Measurements from ENCODE around the gene CSRP2. TPM values are rescaled to one million over a fixed set of nuclear protein-coding genes. Genes with fewer than 3 reads are reported as not detected.

The CSRP2 gene
- polyA plus RNA-seq, 3 donors from 2014 or later = 0.56 to 0.61 TPM; not detected in 1

DNA sequence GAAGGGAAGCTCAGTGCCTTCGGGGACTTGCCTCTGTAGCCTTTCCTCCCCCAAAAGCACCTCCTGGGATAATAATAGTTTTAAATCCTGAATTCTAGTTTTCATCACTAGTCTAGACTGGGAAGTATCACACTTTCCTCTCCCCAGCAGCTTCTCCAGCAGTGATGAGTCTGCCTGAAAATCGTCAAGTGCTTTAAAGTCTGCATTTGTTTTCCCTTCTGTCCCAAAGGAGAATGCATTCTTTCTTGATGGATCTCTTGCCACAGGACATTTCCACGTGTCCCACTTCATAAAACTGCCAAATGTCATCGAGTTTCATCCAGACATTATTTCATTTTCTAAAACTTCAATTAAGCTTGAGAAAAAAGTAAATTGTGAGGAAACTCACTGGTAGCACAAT lies 15.0 kb downstream of the CSRP2 start:
- H3K4me1 Mint-ChIP-seq = peaks cover 5 to 7% of the 10 kb centered on the region in 2 donors
- H3K27me3 Mint-ChIP-seq (ENCODE audit: low read depth in 3 of 3) = peaks cover 0 to 13% (median 0%) of the 10 kb centered on the region in 3 donors
- H3K36me3 Mint-ChIP-seq = peaks cover 0 to 5% (median 0%) of the 10 kb centered on the region in 3 donors
- H3K9me3 Mint-ChIP-seq = no peaks in the 10 kb centered on the region
- DNase-seq = no peak
- no peak overlapping the region for H3K27ac Mint-ChIP-seq
- no peak overlapping the region for H3K4me3 Mint-ChIP-seq

DNA sequence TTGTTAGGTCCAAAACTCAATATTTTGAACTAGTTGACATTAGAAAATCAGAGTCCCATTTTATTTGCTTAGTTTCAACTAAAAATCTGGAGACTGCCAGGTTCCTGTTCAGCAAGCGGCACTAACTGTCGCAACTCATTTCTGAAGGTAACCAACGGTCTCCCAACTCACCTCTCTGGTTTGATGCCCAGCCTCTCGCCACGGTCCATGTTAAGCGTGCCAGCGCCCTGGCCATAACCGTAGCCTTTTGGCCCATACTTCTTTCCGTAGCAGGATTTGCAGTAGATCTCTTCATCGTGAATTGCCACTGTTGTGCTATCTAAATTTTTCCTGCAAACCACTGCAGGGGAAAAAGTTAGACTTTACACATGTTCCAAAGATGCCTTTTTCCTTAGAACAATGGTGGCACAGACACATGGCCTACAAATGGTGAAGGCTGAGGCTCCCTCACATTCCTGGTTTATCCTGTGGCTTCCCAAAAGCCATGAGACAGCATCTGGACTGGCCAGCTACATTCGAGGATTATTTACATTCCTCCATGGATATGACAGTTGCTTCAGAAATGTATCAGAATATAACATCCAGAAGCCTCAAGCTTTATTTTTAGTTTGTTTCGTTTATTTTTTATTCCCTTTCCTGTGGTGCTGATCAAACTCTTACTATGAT lies 15.7 kb downstream of the CSRP2 start:
- peaks cover 5 to 7% of the 10 kb centered on the region in 2 donors for H3K4me1 Mint-ChIP-seq
- no peak for DNase-seq
- H3K9me3 Mint-ChIP-seq = no peaks in the 10 kb centered on the region
- peaks cover 0 to 13% (median 0%) of the 10 kb centered on the region in 3 donors for H3K27me3 Mint-ChIP-seq (ENCODE audit: low read depth in 3 of 3)
- H3K4me3 Mint-ChIP-seq = no peak overlapping the region
- H3K36me3 Mint-ChIP-seq = peaks cover 0 to 5% (median 0%) of the 10 kb centered on the region in 3 donors
- no peak overlapping the region for H3K27ac Mint-ChIP-seq

DNA sequence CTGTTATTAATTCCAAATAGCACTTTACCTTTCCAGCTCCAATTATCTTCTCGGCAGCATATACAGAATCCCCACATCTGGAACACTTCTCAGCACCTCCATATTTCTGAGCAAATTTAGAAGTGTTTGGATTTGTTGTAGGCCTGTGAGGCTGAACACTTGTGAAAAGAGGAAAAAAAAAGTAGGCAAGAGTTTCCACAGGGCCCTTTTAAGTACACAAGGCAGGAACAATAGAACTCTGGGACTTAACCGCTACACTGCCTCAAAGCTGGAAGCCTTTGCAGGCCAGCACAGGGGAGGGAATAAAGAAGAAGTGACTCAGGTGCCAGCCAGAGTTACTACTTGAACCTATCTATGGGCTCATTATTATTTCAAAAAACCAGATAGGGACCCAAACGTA lies 18.6 kb downstream of the CSRP2 start:
- Mint-ChIP-seq H3K9me3 (no peaks in the 10 kb centered on the region), H3K36me3 (peaks cover 8 to 20% (median 14%) of the 10 kb centered on the region in 3 donors), H3K27me3 (ENCODE audit: low read depth in 3 of 3) (peaks cover 0 to 2% (median 0%) of the 10 kb centered on the region in 3 donors), H3K27ac (no peak overlapping the region), H3K4me1 (peaks cover 0 to under 1% of the 10 kb centered on the region in 2 donors), H3K4me3 (no peak overlapping the region)
- DNase-seq = no peak

DNA sequence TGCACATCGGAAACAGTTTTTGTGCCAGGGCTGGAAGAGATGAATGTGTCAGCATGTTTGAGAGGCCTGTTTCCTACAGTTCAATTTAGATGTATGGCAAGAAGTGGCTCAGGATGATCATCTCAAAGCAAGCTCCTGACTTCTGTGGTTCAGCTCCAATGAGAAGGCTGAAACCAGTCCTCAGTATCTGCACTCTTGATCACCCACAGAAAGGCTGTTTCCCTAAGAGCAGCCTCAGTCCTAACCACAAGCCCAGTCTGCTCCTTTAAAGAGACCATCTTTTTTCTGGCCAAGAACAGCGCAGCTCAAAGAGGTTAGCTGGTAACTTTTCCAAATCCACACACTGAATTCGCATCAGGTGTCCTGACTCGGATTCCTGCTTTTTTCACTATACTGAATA lies 19.2 kb downstream of the CSRP2 start:
- Mint-ChIP-seq H3K9me3 (peaks cover 0 to 3% (median 0%) of the 10 kb centered on the region in 6 donors), H3K36me3 (peaks cover 12 to 26% (median 20%) of the 10 kb centered on the region in 3 donors), H3K4me3 (no peak overlapping the region), H3K27ac (no peak overlapping the region), H3K27me3 (ENCODE audit: low read depth in 3 of 3) (peaks cover 0 to 2% (median 0%) of the 10 kb centered on the region in 3 donors), H3K4me1 (no peaks in the 10 kb centered on the region)
- no peak for DNase-seq

DNA sequence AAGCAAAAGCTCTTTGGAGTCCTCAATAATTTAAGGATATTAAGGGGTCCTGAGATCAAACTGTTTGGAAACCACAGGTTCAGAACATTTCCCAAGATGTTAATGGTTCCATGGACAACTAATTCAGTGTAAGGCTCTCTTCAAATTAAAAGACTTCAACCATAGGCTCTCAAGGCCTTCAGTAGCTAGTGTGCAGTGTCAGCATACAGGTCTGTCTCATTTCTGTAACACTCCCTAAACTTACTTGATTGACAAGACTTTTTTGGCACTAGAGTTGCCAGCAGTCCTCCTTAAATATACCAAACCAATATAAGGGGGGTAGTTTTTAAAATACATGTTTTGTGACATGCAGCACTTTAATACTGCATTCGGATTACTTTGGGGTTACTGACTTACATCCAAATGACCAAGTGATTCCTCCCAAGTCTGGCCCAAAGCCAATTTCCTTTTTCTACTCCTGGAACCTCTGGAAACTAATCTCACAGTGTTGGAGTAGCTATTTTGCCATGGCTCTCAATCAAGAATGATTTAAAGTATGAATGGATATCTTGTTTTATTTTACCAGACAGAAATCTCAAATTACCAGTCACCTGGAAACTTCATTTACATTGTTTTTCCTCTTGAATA lies 22.7 kb downstream of the CSRP2 start:
- DNase-seq = no peak
- no peaks in the 10 kb centered on the region for H3K27me3 Mint-ChIP-seq (ENCODE audit: low read depth in 3 of 3)
- H3K27ac Mint-ChIP-seq = no peak overlapping the region
- H3K4me1 Mint-ChIP-seq = no peaks in the 10 kb centered on the region
- H3K36me3 Mint-ChIP-seq = peaks cover 27 to 39% (median 30%) of the 10 kb centered on the region in 3 donors
- H3K9me3 Mint-ChIP-seq = peaks cover 0 to 3% (median 0%) of the 10 kb centered on the region in 6 donors
- no peak overlapping the region for H3K4me3 Mint-ChIP-seq

DNA sequence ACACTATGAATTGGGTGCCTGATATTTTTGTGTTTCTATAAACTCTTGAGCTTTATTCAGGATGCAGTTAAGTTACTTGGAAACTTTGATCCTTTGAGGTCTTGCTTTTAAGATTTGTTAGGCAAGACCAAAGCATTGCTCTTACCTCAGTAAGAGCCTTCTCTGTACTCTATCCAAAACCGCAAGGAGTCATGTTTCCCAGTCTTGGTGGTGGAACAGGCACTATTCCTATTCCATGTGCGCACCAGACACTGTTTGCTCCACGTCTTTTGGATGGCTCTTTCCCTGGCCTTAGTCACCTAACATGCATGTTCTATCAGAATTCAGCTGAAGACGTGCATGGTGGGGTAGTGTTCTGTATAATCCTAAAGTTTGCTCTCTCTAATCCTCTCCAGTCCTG lies 23.5 kb downstream of the CSRP2 start:
- no peak for DNase-seq
- no peak overlapping the region for H3K4me3 Mint-ChIP-seq
- peaks cover 35 to 46% (median 35%) of the 10 kb centered on the region in 3 donors for H3K36me3 Mint-ChIP-seq
- no peaks in the 10 kb centered on the region for H3K27me3 Mint-ChIP-seq (ENCODE audit: low read depth in 3 of 3)
- no peaks in the 10 kb centered on the region for H3K4me1 Mint-ChIP-seq
- peaks cover 0 to 3% (median 0%) of the 10 kb centered on the region in 6 donors for H3K9me3 Mint-ChIP-seq
- H3K27ac Mint-ChIP-seq = no peak overlapping the region

DNA sequence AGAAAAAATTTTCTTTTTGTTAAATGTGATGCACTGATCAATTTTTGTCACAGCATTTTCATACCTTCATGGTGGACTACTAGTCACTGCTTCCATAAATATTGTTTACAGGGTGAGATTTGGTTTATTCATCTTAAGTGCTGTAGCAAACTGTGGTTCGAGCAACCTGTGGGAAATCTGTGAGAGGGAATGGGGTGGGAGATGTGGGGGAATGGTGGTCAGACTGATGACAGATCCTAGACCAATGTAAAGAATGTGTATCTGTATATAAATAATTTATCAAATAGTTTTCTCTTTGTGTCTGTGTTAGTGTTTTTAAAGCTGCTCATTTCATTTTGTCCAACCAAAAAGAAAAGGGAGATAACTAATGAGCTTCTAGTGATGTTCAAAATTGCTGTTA lies 26.7 kb downstream of the CSRP2 start:
- H3K27ac Mint-ChIP-seq = peak overlapping the region in 1 of 6 donors; percentile 8
- no peaks in the 10 kb centered on the region for H3K4me1 Mint-ChIP-seq
- H3K36me3 Mint-ChIP-seq = peaks cover 37 to 57% (median 50%) of the 10 kb centered on the region in 3 donors
- H3K27me3 Mint-ChIP-seq (ENCODE audit: low read depth in 3 of 3) = no peaks in the 10 kb centered on the region
- no peak overlapping the region for H3K4me3 Mint-ChIP-seq
- DNase-seq = no peak
- peaks cover 0 to 3% (median 0%) of the 10 kb centered on the region in 6 donors for H3K9me3 Mint-ChIP-seq

DNA sequence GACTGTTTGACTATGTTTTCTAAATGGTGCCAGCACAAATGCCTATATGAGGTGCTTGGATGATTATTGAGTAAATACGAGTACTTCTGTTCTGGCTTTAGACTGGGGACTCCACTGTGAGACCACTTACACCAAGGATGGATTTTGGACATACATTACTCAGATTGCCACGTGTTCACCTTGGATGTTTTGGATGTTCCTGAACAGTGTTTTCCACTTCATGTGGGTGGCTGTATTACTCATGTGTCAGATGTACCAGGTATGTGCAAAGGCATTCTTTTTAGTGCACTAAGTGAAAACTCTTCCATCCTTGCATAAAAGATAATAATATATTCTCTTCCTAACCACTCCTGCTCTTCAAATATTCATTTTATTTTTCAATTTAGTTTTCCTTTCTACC lies 30.7 kb downstream of the CSRP2 start:
- no peak for DNase-seq
- no peak overlapping the region for H3K4me3 Mint-ChIP-seq
- H3K27me3 Mint-ChIP-seq (ENCODE audit: low read depth in 3 of 3) = no peaks in the 10 kb centered on the region
- no peaks in the 10 kb centered on the region for H3K9me3 Mint-ChIP-seq
- H3K4me1 Mint-ChIP-seq = no peaks in the 10 kb centered on the region
- H3K27ac Mint-ChIP-seq = no peak overlapping the region
- peaks cover 36 to 46% (median 37%) of the 10 kb centered on the region in 3 donors for H3K36me3 Mint-ChIP-seq

DNA sequence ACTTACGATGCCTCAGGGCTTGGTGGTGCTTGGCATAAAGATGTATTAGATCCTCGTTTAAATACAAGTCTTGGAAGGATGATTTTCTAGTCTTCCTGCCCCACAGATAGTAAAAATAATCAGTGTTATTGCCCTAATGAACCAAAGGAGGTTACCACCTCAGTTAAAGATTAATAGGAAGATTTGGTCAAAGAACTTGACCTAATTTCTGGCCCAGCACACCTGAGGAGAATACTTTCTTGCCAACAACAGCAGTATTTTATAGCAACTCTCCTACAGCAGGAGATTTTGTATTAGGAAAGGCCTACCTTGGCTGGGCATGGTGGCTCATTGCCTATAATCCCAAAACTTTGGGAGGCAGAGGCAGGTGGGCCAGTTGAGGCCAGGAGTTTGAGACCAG lies 31.6 kb downstream of the CSRP2 start:
- Mint-ChIP-seq H3K36me3 (peaks cover 32 to 50% (median 34%) of the 10 kb centered on the region in 3 donors), H3K4me1 (no peaks in the 10 kb centered on the region), H3K27me3 (ENCODE audit: low read depth in 3 of 3) (no peaks in the 10 kb centered on the region), H3K27ac (no peak overlapping the region), H3K9me3 (no peaks in the 10 kb centered on the region), H3K4me3 (no peak overlapping the region)
- DNase-seq = no peak

DNA sequence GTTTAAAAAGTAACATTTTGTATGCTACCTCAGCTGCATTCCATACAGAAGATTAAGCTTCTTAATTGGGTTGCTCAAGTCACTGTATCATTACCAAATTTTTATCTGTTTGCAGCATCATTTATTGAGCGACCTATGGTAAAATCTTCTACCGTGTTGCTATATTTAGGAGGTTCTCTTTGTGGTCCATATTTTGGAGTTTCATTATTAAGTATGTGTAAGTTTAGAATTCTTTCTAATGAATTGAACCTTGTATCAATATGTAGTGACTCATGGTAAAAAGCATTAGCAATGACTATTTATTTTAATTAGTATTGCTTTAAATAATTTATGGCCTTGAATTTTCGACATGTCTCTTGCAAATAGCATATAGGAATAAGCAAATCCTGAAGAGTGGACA lies 42.2 kb downstream of the CSRP2 start:
- Mint-ChIP-seq H3K27me3 (ENCODE audit: low read depth in 3 of 3) (peaks cover 0 to 2% (median 0%) of the 10 kb centered on the region in 3 donors), H3K4me1 (no peaks in the 10 kb centered on the region), H3K9me3 (no peaks in the 10 kb centered on the region), H3K4me3 (no peak overlapping the region), H3K36me3 (peaks cover 5 to 10% (median 9%) of the 10 kb centered on the region in 3 donors), H3K27ac (no peak overlapping the region)
- DNase-seq = no peak

DNA sequence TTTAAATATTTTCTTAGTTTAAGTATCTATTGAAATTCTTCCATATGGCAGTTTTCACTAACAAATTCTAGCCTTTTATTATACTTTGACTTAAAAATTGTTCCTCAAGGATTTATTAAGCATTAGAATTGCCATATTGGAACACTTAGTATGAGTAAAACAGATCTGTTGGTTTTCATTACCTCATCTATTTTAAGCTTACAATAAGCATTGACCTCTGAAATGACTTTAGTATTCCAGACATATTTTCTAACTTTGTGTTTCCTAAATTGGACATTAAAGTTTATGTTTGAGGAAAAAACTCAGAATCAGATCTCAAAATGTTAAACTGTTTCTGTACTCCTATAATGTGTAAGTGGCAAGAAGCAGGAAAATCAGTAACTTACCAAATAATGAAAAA lies 48.4 kb downstream of the CSRP2 start:
- Mint-ChIP-seq H3K27me3 (ENCODE audit: low read depth in 3 of 3) (no peaks in the 10 kb centered on the region), H3K27ac (no peak overlapping the region), H3K4me3 (no peak overlapping the region), H3K4me1 (no peaks in the 10 kb centered on the region), H3K36me3 (peaks cover 4 to 24% (median 20%) of the 10 kb centered on the region in 3 donors), H3K9me3 (no peaks in the 10 kb centered on the region)
- no peak for DNase-seq

DNA sequence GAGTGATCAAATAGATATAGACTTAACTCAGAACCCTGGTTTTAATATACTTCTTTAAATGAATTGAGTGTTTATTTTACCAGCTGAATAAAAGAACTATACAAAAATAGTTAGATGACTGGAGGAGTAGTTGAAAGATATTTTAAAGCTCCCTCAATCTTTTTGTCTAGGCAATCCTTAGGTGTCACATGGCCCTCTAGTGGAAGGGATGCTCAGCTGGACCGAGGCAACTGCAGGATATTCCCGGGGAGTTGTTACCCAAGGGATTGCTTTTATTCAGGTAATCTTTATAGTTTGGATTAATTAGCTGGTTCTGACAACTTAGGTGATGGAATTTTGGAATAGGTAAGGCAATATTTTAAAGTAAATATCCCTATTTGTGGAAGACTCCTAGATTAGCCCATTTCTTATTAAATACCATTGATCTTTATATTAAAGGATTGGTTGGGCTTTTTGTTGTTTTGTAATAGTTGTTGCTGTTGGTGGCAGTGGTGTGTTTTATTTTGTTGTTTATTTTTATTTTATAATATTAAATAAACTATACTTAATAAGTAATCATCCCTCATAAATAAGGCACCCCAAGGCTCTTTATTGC lies 57.8 kb downstream of the CSRP2 start:
- no peaks in the 10 kb centered on the region for H3K27me3 Mint-ChIP-seq (ENCODE audit: low read depth in 3 of 3)
- no peak overlapping the region for H3K4me3 Mint-ChIP-seq
- no peaks in the 10 kb centered on the region for H3K4me1 Mint-ChIP-seq
- no peak for DNase-seq
- H3K36me3 Mint-ChIP-seq = peaks cover 8 to 11% (median 9%) of the 10 kb centered on the region in 3 donors
- H3K27ac Mint-ChIP-seq = no peak overlapping the region
- H3K9me3 Mint-ChIP-seq = no peaks in the 10 kb centered on the region

DNA sequence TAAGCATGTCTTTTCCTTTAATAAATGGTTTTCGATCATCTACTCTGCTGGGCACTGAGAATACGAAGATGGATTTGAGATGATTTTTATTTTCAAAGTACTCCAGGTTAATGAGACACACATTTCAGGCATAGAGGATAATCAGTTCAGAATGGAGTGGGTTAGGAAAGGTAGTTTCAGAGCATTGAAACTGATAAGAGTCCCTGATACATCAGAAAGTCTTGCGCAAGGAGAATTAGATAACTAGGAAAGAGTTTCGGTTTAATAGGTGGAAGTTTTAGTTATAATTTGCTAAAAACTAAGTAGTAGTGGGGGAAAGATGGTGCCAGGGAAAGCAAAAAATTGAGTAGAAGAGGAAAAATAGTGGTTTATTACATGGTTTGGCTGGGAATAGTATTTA lies 64.8 kb downstream of the CSRP2 start:
- no peaks in the 10 kb centered on the region for H3K27me3 Mint-ChIP-seq (ENCODE audit: low read depth in 3 of 3)
- no peaks in the 10 kb centered on the region for H3K9me3 Mint-ChIP-seq
- H3K4me1 Mint-ChIP-seq = peaks cover 2 to 12% of the 10 kb centered on the region in 2 donors
- peaks cover 0 to 24% (median 13%) of the 10 kb centered on the region in 3 donors for H3K36me3 Mint-ChIP-seq
- H3K27ac Mint-ChIP-seq = no peak overlapping the region
- no peak for DNase-seq
- no peak overlapping the region for H3K4me3 Mint-ChIP-seq

DNA sequence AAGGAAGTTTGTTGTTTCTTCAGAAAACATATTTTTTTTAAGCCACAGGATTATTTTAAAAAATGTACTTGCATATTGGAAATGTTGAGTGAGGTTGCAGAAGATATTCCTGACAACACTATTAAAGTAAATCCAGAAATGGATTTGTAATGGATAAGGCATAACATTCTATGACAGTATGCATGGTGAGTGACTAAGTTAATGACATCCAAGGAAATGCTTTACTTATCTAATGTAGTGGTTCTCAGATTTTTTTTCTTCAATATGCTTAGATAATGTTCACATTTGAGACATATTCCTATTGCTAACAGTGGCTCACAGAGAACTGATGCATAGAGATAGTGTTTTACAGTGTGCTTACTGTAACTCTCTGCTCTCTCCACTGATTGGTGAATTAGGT lies 65.6 kb downstream of the CSRP2 start:
- peaks cover 2 to 12% of the 10 kb centered on the region in 2 donors for H3K4me1 Mint-ChIP-seq
- no peaks in the 10 kb centered on the region for H3K27me3 Mint-ChIP-seq (ENCODE audit: low read depth in 3 of 3)
- H3K27ac Mint-ChIP-seq = no peak overlapping the region
- no peak for DNase-seq
- H3K4me3 Mint-ChIP-seq = no peak overlapping the region
- H3K36me3 Mint-ChIP-seq = peaks cover 0 to 22% (median 13%) of the 10 kb centered on the region in 3 donors
- no peaks in the 10 kb centered on the region for H3K9me3 Mint-ChIP-seq

Data from immature natural killer cell (primary cell).